Astrocyte (in vitro differentiated cells and primary cell): ENCODE results near the gene SLC9A9. TPM values are rescaled to one million over a fixed set of nuclear protein-coding genes. Genes with fewer than 3 reads are reported as not detected.

ENCODE experiments used
- DNase-seq: peaks from one replicate; pipeline ENCODE4 v3.0.0-alpha.2; 2010; ENCODE audit warnings: low read depth
- FAIRE-seq: peaks from 2 replicates; lab custom pipeline; 2011; peaks lifted over from hg19 to GRCh38; lab: Jason Lieb, UNC
- H2AFZ ChIP-seq: 2 replicates; pipeline ENCODE4 v1.6.0; 2012; ENCODE audit warnings: low read depth, low read length, inconsistent platforms
- H3K27ac ChIP-seq: 2 replicates; pipeline ENCODE4 v1.5.1; 2011; ENCODE audit warnings: low read depth, low read length, inconsistent platforms
- H3K27me3 ChIP-seq: 2 replicates; pipeline ENCODE4 v1.6.0; 2011; ENCODE audit warnings: low read length, inconsistent platforms; ENCODE audit not compliant: insufficient read depth
- H3K36me3 ChIP-seq: 2 replicates; pipeline ENCODE4 v1.5.1; 2011; ENCODE audit warnings: low read length, inconsistent platforms; ENCODE audit not compliant: insufficient read depth
- H3K4me1 ChIP-seq: 2 replicates; pipeline ENCODE4 v1.5.1; 2011; ENCODE audit warnings: low read length, inconsistent platforms; ENCODE audit not compliant: insufficient read depth
- H3K4me2 ChIP-seq: 2 replicates; pipeline ENCODE4 v1.6.0; 2012; ENCODE audit warnings: low read length, inconsistent platforms
- H3K4me3 ChIP-seq: 2 replicates; pipeline ENCODE4 v1.5.1; 2011; ENCODE audit warnings: low read depth, mild to moderate bottlenecking, low read length, inconsistent platforms; ENCODE audit not compliant: insufficient read depth
- H3K79me2 ChIP-seq: 2 replicates; pipeline ENCODE4 v1.6.0; 2012; ENCODE audit warnings: mild to moderate bottlenecking, low read length, inconsistent platforms; ENCODE audit not compliant: insufficient read depth
- H3K9ac ChIP-seq: 2 replicates; pipeline ENCODE4 v1.6.0; 2012; ENCODE audit warnings: mild to moderate bottlenecking, low read length, inconsistent platforms
- H3K9me3 ChIP-seq: 2 replicates; pipeline ENCODE4 v1.5.1; 2012; ENCODE audit warnings: low read depth, mild to moderate bottlenecking, low read length, inconsistent platforms; ENCODE audit not compliant: insufficient read depth
- H4K20me1 ChIP-seq: 2 replicates; pipeline ENCODE4 v1.6.0; 2012; ENCODE audit warnings: low read length, inconsistent platforms; ENCODE audit not compliant: insufficient read depth
- H3K27ac Mint-ChIP-seq: one replicate; pipeline ENCODE4 v1.8.0; 2021; ENCODE audit warnings: mild to moderate bottlenecking, mixed read lengths; ENCODE audit not compliant: unreplicated experiment
- H3K27me3 Mint-ChIP-seq: one replicate; pipeline ENCODE4 v1.8.0; 2021; ENCODE audit warnings: low read depth, mixed read lengths; ENCODE audit not compliant: unreplicated experiment
- H3K36me3 Mint-ChIP-seq: one replicate; pipeline ENCODE4 v1.8.0; 2021; ENCODE audit warnings: low read depth, mixed read lengths; ENCODE audit not compliant: unreplicated experiment
- H3K4me1 Mint-ChIP-seq: one replicate; pipeline ENCODE4 v1.8.0; 2021; ENCODE audit warnings: low read depth, mixed read lengths; ENCODE audit not compliant: unreplicated experiment
- H3K4me3 Mint-ChIP-seq: one replicate; pipeline ENCODE4 v1.8.0; 2021; ENCODE audit warnings: mild to moderate bottlenecking, moderate library complexity, mixed read lengths; ENCODE audit not compliant: unreplicated experiment
- H3K9me3 Mint-ChIP-seq: one replicate; pipeline ENCODE4 v1.8.0; 2021; ENCODE audit warnings: mild to moderate bottlenecking, mixed read lengths; ENCODE audit not compliant: unreplicated experiment
- CTCF ChIP-seq: IDR thresholded peaks from 2 replicates; pipeline ENCODE4 v1.5.1; 2011; ENCODE audit warnings: low read depth, mild to moderate bottlenecking, inconsistent platforms, low read length, moderate library complexity; ENCODE audit not compliant: insufficient read depth
- EZH2 ChIP-seq: IDR thresholded peaks from 2 replicates; pipeline ENCODE4 v1.6.1; 2012; ENCODE audit warnings: mild to moderate bottlenecking, low read length, inconsistent platforms; ENCODE audit not compliant: insufficient read depth
- total RNA-seq: library from RNA; stranded (reverse); gene quantifications from 2 replicates; pipeline ENCODE4 v1.2.1, GENCODE V29; 2021

Gene SLC9A9
- total RNA-seq, 1 donor from 2014 or later = 1.5 TPM

- H3K4me2 ChIP-seq = no peak overlapping the region
- FAIRE-seq (no peak), DNase-seq (no peak)
- H3K27ac ChIP-seq = no peak overlapping the region
- H3K27me3 ChIP-seq = no peaks in the 10 kb centered on the region
- Mint-ChIP-seq H3K36me3 (no peaks in the 10 kb centered on the region), H3K9me3 (no peaks in the 10 kb centered on the region), H3K4me3 (no peak overlapping the region), H3K27me3 (peaks cover 5% of the 10 kb centered on the region), H3K4me1 (no peaks in the 10 kb centered on the region), H3K27ac (no peak overlapping the region)
- no peaks in the 10 kb centered on the region for H3K4me1 ChIP-seq
- H3K79me2 ChIP-seq = no peaks in the 10 kb centered on the region
- H2AFZ ChIP-seq = no peak overlapping the region
- no peak overlapping the region for H3K9ac ChIP-seq
- no peaks in the 10 kb centered on the region for H3K36me3 ChIP-seq
- H3K4me3 ChIP-seq = no peak overlapping the region
- no peaks in the 10 kb centered on the region for H3K9me3 ChIP-seq
- no peak for TF ChIP-seq EZH2
- no peak for TF ChIP-seq CTCF
- H4K20me1 ChIP-seq = no peaks in the 10 kb centered on the region
These were observed 438.0 kb downstream of the SLC9A9 start for GRCh38 chr3:143410259-143410658.

GRCh38 chr3:143408771-143409170, 439.5 kb downstream of the SLC9A9 start:
- no peak for TF ChIP-seq CTCF
- no peak for TF ChIP-seq EZH2
- Histone ChIP-seq H4K20me1 (no peaks in the 10 kb centered on the region), H3K27me3 (no peaks in the 10 kb centered on the region), H3K79me2 (no peaks in the 10 kb centered on the region), H3K4me2 (no peak overlapping the region), H3K4me1 (no peaks in the 10 kb centered on the region), H3K36me3 (no peaks in the 10 kb centered on the region), H2AFZ (no peak overlapping the region), H3K4me3 (no peak overlapping the region), H3K9ac (no peak overlapping the region), H3K27ac (no peak overlapping the region), H3K9me3 (no peaks in the 10 kb centered on the region)
- DNase-seq = no peak
- Mint-ChIP-seq H3K4me1 (no peaks in the 10 kb centered on the region), H3K27ac (no peak overlapping the region), H3K36me3 (no peaks in the 10 kb centered on the region), H3K9me3 (no peaks in the 10 kb centered on the region), H3K4me3 (no peak overlapping the region), H3K27me3 (peaks cover 5% of the 10 kb centered on the region)
- FAIRE-seq = no peak

GRCh38 chr3:143402602-143403001, 445.7 kb downstream of the SLC9A9 start:
- Mint-ChIP-seq H3K27ac (no peak overlapping the region), H3K4me3 (no peak overlapping the region), H3K4me1 (no peaks in the 10 kb centered on the region), H3K36me3 (no peaks in the 10 kb centered on the region), H3K9me3 (no peaks in the 10 kb centered on the region), H3K27me3 (no peaks in the 10 kb centered on the region)
- Histone ChIP-seq H3K27me3 (no peaks in the 10 kb centered on the region), H3K36me3 (no peaks in the 10 kb centered on the region), H2AFZ (no peak overlapping the region), H3K9me3 (no peaks in the 10 kb centered on the region), H3K4me3 (no peak overlapping the region), H3K4me2 (no peak overlapping the region), H3K27ac (no peak overlapping the region), H3K4me1 (no peaks in the 10 kb centered on the region), H3K9ac (no peak overlapping the region), H4K20me1 (no peaks in the 10 kb centered on the region), H3K79me2 (no peaks in the 10 kb centered on the region)
- FAIRE-seq (no peak), DNase-seq (no peak)
- TF ChIP-seq CTCF = no peak
- TF ChIP-seq EZH2 = no peak
